Umbilical cord (tissue), 2 donors: ENCODE results near the gene S1PR2. TPM values are rescaled to one million over a fixed set of nuclear protein-coding genes. Genes with fewer than 3 reads are reported as not detected.
"Not testable (repeated sequence)": the region's sequence is repeated elsewhere in the genome, so short reads cannot be mapped to it uniquely, and the experiment has no call there.

Experiments
- DNase-seq: peaks from one replicate; pipeline ENCODE4 v3.0.0-alpha.2; 2015; ENCODE audit warnings: low spot score
- total RNA-seq: library from RNA; depleted of rRNA; stranded (reverse); fragments of >200 nt; gene quantifications from one replicate; pipeline ENCODE4 v1.2.3, GENCODE V29; 2014; ENCODE audit warnings: low replicate concordance; ENCODE audit not compliant: insufficient read depth

The S1PR2 gene
- total RNA-seq, 1 donor from 2014 or later = 19.0 TPM

GRCh38 chr19:10224337-10224736 is 6.8 kb downstream of the S1PR2 start:
- DNase-seq = no peak

- no peak for DNase-seq
Measured at GRCh38 chr19:10223488-10224213, 7.5 kb downstream of the S1PR2 start.

DNA sequence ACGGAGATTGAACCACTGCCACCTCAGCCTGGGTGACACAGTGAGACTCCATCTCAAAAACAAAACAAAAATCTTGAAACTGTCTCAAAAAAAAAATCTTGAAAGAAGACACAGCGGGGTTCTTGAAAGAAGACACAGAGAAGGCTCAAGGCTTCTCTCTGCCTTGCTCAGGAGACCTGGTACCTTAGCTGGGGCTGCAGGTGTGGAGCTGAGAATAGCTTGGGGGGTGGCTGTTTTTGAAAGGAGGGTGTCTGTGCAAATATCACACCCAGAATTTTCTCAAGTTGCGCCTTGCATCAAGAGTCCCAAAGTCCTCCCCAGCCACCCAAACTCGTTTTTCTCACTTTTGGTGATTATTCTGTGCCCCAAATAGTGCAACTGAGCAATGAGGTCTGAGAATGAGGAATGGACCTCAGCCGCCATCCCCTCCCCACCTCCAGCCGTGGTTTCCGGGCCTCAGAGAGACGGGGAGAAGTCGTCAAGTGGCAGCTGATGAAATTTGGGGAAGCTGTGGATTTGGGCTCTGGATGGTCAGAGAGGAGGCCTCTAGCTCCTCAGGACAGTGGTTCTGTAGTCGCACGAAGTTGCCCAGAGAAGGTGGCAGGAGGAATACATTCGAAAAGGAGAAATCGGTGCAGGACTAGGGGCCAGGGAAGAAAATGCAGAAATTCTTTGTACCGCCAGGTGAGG is 8.8 kb downstream of the S1PR2 start:
- no peak for DNase-seq

- no peak for DNase-seq
Measured at GRCh38 chr19:10220695-10221094, 10.4 kb downstream of the S1PR2 start.

GRCh38 chr19:10219678-10220077 is 11.5 kb downstream of the S1PR2 start:
- no peak for DNase-seq

DNA sequence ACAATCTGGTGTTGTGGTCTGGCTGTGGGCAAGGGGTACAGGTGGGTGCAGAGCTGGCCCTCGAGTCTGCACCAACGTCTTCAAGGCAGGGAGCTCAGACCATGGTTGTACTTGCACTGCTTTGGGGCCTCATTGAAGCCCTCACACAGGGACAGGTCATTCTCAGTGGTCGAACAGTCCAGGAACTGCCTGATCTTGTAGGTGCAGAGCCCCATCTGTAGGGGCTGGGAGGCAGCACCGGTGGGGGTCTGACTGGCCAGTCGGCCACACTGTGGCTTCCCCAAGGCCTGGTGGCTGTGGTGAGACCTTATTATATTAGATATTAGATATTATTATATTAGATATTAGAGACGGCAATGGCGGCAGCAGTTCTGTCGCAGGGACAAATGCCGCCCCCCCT is 14.0 kb downstream of the S1PR2 start:
- no peak for DNase-seq

GRCh38 chr19:10214784-10215183 is 16.3 kb downstream of the S1PR2 start:
- DNase-seq = no peak

DNA sequence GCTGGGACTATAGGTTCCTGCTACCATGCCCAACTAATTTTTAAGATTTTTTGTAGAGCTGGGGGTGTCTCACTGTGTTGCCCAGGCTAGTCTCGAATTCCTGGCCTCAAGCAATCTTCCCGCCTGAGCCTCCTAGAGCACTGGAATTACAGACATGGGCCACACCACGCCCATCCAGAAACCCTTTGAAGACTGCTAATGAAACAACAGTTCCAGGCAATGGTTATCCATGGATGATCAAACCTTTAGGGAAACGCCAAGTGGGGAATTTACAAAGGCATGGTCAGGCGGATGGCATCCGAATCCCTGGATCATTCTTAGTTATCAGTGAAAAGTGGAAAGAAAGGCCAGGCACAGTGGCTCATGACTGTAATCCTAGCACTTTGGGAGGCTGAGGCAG is 19.4 kb downstream of the S1PR2 start:
- DNase-seq = no peak

- no peak for DNase-seq
Measured at GRCh38 chr19:10211061-10211460, 20.1 kb downstream of the S1PR2 start.

- no peak for DNase-seq
Measured at GRCh38 chr19:10209315-10209714, 21.8 kb downstream of the S1PR2 start.

- no peak for DNase-seq
Measured at GRCh38 chr19:10207026-10207425, 24.1 kb downstream of the S1PR2 start.

- DNase-seq = peak; percentile 33
Measured at GRCh38 chr19:10206226-10206885, 24.8 kb downstream of the S1PR2 start.

GRCh38 chr19:10205636-10206035 is 25.5 kb downstream of the S1PR2 start:
- DNase-seq = no peak

DNA sequence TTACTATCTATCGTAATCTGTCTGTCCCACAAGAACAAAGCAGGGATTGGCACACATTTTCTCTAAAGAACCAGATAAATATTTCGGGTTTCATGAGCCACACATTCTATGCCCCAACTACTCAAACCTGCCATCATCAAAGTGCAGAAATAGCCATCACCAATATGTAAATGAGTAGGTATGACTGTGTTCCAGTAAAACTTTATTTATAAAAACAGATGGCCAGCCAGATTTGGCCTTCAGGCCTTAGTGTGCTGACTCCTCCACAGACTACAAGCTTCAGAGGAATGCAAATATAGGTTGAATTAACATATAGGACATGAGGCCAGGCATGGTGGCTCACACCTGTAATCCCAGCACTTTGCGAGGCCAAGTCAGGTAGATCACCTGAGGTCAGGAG is 27.4 kb downstream of the S1PR2 start:
- no peak for DNase-seq

DNA sequence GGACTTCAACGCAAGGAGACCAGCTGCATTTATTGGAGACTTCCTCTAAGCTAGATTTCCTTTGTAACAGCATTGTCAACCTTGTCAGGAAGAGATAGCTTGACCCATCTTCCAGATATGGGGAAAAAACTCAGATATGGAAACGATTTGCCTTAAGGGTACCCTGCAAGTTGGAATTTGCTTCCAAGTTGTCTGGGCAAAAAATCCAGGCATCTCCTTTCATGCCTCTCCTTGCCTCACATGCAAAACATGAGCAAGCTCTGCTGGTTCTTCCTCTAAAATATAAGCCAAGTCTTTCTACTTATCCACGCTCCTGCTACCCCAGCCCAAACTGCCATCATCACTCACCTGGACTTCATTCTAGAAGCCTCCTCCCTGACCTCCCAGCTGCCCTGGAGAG is 30.0 kb downstream of the S1PR2 start:
- DNase-seq = no peak

- DNase-seq = not testable (repeated sequence)
Measured at GRCh38 chr19:10200101-10200500, 31.0 kb downstream of the S1PR2 start.

DNA sequence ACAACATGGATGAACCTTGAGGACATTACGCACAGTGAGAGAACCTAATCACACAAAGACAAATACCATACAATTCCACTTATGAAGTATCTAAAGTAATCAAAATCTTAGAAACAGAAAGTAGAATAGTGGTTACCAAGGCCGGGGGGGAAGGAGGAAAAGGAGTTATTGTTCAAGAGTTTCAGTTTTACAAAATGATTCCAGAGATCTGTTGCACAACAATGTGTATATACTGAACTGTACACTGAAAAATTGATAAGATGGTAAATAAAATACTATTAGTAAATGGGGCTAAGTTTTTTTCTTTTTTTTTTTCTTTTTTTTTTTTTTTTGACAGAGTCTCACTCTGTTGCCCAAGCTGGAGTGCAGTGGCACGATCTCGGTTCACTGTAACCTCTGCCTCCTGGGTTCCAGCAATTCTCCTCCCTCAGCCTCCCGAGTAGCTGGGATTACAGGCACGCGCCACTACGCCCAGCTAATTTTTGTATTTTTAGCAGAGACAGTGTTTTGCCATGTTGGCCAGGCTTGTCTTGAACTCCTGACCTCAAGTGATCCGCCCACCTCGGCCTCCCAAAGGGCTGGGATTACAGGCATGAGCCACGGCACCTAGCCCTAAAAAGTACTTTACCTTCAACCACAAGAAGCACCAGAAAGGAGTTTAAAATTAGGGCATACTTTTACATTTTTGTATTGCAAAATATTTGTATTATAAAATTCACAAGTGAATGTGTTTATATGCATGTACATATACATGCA is 32.1 kb downstream of the S1PR2 start:
- not testable (repeated sequence) for DNase-seq

DNA sequence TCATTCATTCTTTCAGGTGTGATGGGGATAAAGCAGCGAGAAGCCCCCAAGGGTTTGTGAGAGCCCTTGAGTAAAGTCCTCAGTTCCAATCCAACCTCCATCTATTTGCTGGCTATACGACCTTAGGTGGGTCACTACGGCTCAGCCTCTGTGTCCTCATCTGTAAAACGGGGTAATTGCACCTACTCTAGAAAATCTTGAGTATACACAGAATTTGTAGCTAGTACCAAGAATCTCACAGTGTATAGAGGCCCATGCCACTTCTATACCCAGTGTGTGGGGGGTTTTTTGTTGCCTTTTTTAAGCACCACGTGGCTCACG is 36.0 kb downstream of the S1PR2 start:
- DNase-seq = no peak

DNA sequence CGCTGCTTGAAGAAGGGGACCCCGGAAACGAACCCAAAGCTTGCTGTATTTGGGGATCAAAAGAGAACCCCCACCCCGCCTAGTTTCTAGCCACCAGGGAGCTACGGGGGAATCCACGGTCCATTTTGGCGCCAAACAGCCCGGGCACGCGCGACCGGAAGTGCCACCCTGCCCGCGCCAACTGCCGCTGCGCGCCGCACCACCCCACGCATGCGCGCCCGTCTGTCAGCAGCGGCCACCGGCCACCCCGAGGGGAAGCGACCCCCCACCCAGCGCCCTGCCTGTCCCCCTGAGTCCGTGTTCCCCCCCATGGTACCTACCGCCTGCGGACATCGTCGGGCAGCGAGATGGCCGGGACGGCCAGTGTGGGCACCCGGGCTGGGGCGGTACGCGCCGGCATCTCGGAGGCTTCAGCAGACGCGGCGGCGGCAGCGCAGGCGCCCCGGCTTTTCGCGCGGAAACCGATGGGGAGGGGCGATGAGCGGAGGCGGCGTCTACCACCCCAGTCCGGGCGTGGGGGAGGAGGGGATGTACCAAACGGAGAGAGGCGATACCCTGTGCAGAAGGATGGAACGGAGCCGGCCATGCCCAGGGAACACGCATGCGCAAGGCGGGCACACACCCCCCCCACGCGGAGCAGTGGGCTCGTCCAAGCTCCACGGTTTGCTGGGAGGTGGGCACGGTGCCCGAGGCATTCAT is 36.5 kb downstream of the S1PR2 start, which contains the start of gene DNMT1:
Gene DNMT1, minus strand, starts transcription at position 454 of the 699 bp plus-strand sequence. Its CDS starts 54 bp downstream, at position 400.
- peak; percentile 98 for DNase-seq

- DNase-seq = no peak
Measured at GRCh38 chr19:10193790-10194499, 37.2 kb downstream of the S1PR2 start.

GRCh38 chr19:10192922-10193321 is 38.2 kb downstream of the S1PR2 start:
- no peak for DNase-seq
